ENCODE measurements around the gene FREM1. TPM values are rescaled to one million over a fixed set of nuclear protein-coding genes. Genes with fewer than 3 reads are reported as not detected.

The FREM1 gene
- total and polyA plus RNA-seq, 2 of the 13 experiments (the other 11 are each of a cell fraction or from before 2014, with no cell fraction given): 64.3 to 202 TPM

GRCh38 chr9:14766299-14766698 is 143.9 kb downstream of the FREM1 start:
- H3K36me3 ChIP-seq (replicated peaks in 1 of 2; ENCODE audit: control insufficient read depth in 1 of 2, insufficient read depth in 2 of 2, low read length in 2 of 2): peaks cover 2 to 39% of the 10 kb centered on the region in 2 experiments; a peak in 4 of 5 replicates
- no peak overlapping the region for H2AFZ ChIP-seq (ENCODE audit: low read length)
- no peak for DNase-seq (ENCODE audit: low spot score)
- no peaks in the 10 kb centered on the region for H3K79me2 ChIP-seq (ENCODE audit: insufficient read depth, low read length)
- H3K27ac ChIP-seq (ENCODE audit: extremely low read length, insufficient read depth, low read length): no peak overlapping the region
- in situ Hi-C loops (cut with HindIII; ENCODE audit: extremely low pct_ligation_motif_present, low pct_unique_long_range_greater_than_20kb): loop anchor here (10.0 kb wide), 1 partner anchor 301 kb away; no protein-coding TSS in a partner anchor
- H3K9ac ChIP-seq (ENCODE audit: insufficient read depth, low read depth, low read length): no peak overlapping the region
- H3K4me1 ChIP-seq (ENCODE audit: insufficient read depth, low read length): peaks cover 9% of the 10 kb centered on the region
- no peaks in the 10 kb centered on the region for H4K20me1 ChIP-seq (ENCODE audit: insufficient read depth, low read length)
- TF ChIP-seq RFX3 (CRISPR knock-in tag; IDR thresholded peaks at IDR 0.05) (no peak), TBX3 (IDR thresholded peaks at IDR 0.05; ENCODE audit: borderline replicate concordance) (no peak), ZNF256 (CRISPR knock-in tag; conservative IDR thresholded peaks at IDR 0.05) (no peak), FOXA3 (CRISPR knock-in tag; IDR thresholded peaks at IDR 0.05) (no peak), PRDM10 (CRISPR knock-in tag; IDR thresholded peaks at IDR 0.05; ENCODE audit: low read depth) (no peak), ZNF570 (CRISPR knock-in tag; IDR thresholded peaks at IDR 0.05; ENCODE audit: borderline replicate concordance) (no peak), ZNF362 (CRISPR knock-in tag; IDR thresholded peaks at IDR 0.05; ENCODE audit: borderline replicate concordance) (no peak), HNRNPH1 (optimal IDR thresholded peaks at IDR 0.05; ENCODE audit: low read depth, low read length) (no peak), ZNF383 (CRISPR knock-in tag; IDR thresholded peaks at IDR 0.05; ENCODE audit: borderline replicate concordance) (no peak), GATA4 (IDR thresholded peaks at IDR 0.05; ENCODE audit: borderline replicate concordance, low read depth) (no peak), ZC3H4 (CRISPR knock-in tag; IDR thresholded peaks at IDR 0.05; ENCODE audit: borderline replicate concordance) (no peak), TCF7 (IDR thresholded peaks at IDR 0.05; ENCODE audit: low read depth) (no peak), FOXO1 (CRISPR knock-in tag; IDR thresholded peaks at IDR 0.05) (no peak), HOXA3 (CRISPR knock-in tag; IDR thresholded peaks at IDR 0.05) (no peak), KAT2B (IDR thresholded peaks at IDR 0.05; ENCODE audit: borderline replicate concordance, low read depth, low read length) (no peak), TBP (CRISPR knock-in tag; IDR thresholded peaks at IDR 0.05) (no peak), ZNF749 (CRISPR knock-in tag; IDR thresholded peaks at IDR 0.05; ENCODE audit: borderline replicate concordance) (no peak)
- H3K9me3 ChIP-seq (ENCODE audit: low read length): no peaks in the 10 kb centered on the region
- ChIA-PET CTCF (ENCODE audit: low intra/inter-chr PET ratio, low total read pairs) (no interaction called here), POLR2A (no interaction called here)
- FAIRE-seq: no peak
- intact Hi-C loops (cut with micrococcal nuclease; ENCODE audit: unreplicated experiment): no loop called here
- 89% methylated on average over 6 of the region's 6 CpGs for WGBS (ENCODE audit: low lambda C conversion rate)
- no peak for ATAC-seq
- H3K4me3 ChIP-seq (replicated peaks in 1 of 3; ENCODE audit: insufficient read depth in 1 of 3, low read depth in 2 of 3, low read length in 3 of 3): no peak overlapping the region
- H3K27me3 ChIP-seq (ENCODE audit: control insufficient read depth in 1 of 2, insufficient read depth in 2 of 2, low read length in 2 of 2): no peaks in the 10 kb centered on the region
- no TSS peak for BruUV-seq (replicated peaks)
- H3K4me2 ChIP-seq (ENCODE audit: low read depth, low read length): no peak overlapping the region
